GM13977 (cell line): ENCODE measurements around the gene TIGD3.

Experiments used
- DNase-seq: peaks from one replicate; pipeline ENCODE4 v3.0.0; 2012; ENCODE audit warnings: low spot score
- CTCF ChIP-seq: IDR thresholded peaks from 2 replicates; pipeline ENCODE4 v1.5.1; 2012; ENCODE audit warnings: mild to moderate bottlenecking, control low read depth; ENCODE audit not compliant: insufficient read depth; ENCODE audit errors: extremely low read depth, missing control alignments
- in situ Hi-C: fragments of 300-500 bp; cut with MboI; formaldehyde crosslinking; loops from one replicate; pipeline ENCODE4 v1.12.0; 2022; ENCODE audit warnings: low sequenced_read_pairs, low pct_unique_long_range_greater_than_20kb, mixed read lengths, inconsistent platforms; ENCODE audit not compliant: unreplicated experiment

Gene TIGD3

GRCh38 chr11:65388731-65389130 is 34.2 kb downstream of the TIGD3 start:
- in situ Hi-C loops: no loop called here
- TF ChIP-seq CTCF: no peak
- no peak for DNase-seq

GRCh38 chr11:65389294-65389980 is 34.9 kb downstream of the TIGD3 start:
- TF ChIP-seq CTCF: no peak
- DNase-seq: no peak
- in situ Hi-C loops: no loop called here

GRCh38 chr11:65390099-65390941 is 35.8 kb downstream of the TIGD3 start:
- DNase-seq: no peak
- TF ChIP-seq CTCF: no peak
- in situ Hi-C loops: no loop called here

GRCh38 chr11:65390996-65391395 is 36.4 kb downstream of the TIGD3 start:
- TF ChIP-seq CTCF: no peak
- in situ Hi-C loops: no loop called here

GRCh38 chr11:65392186-65392829 is 37.8 kb downstream of the TIGD3 start:
- no peak for TF ChIP-seq CTCF
- in situ Hi-C loops: no loop called here
- DNase-seq: no peak

More at GRCh38 chr11:65390996-65391395, 36.4 kb downstream of the TIGD3 start:
- no peak for DNase-seq

- DNase-seq: no peak
- in situ Hi-C loops: no loop called here
- TF ChIP-seq CTCF: no peak
These were observed 38.3 kb downstream of the TIGD3 start for GRCh38 chr11:65392899-65393298.
